Stimulated activated CD4-positive, alpha-beta T cell treated with anti-CD3 and anti-CD28 coated beads, Interleukin-4, amount 100 ng/mL, for 48 hours (primary cell): ENCODE measurements around the gene NADK2.

Experiments
- DNase-seq, 2 donors: peaks; one replicate each; pipeline ENCODE4 v3.0.0-alpha.2; 2020; ENCODE audit warnings: low read depth in 2 of 2

The NADK2 gene

GRCh38 chr5:36162810-36163486 lies 78.8 kb downstream of the NADK2 start:
- DNase-seq = no peak

GRCh38 chr5:36161361-36161760 lies 80.4 kb downstream of the NADK2 start:
- no peak for DNase-seq

GRCh38 chr5:36160617-36161016 lies 81.1 kb downstream of the NADK2 start:
- no peak for DNase-seq

GRCh38 chr5:36158144-36158543 lies 83.6 kb downstream of the NADK2 start:
- DNase-seq = no peak

- no peak for DNase-seq
These were observed 85.1 kb downstream of the NADK2 start for GRCh38 chr5:36156619-36157018.

GRCh38 chr5:36156121-36156601 lies 85.6 kb downstream of the NADK2 start:
- no peak for DNase-seq

GRCh38 chr5:36155291-36155690 lies 86.4 kb downstream of the NADK2 start:
- no peak for DNase-seq

GRCh38 chr5:36153726-36154125 lies 88.0 kb downstream of the NADK2 start:
- DNase-seq = no peak

- DNase-seq = no peak
These were observed 88.4 kb downstream of the NADK2 start for GRCh38 chr5:36153298-36153677.

GRCh38 chr5:36152324-36153297 lies 89.1 kb downstream of the NADK2 start:
- DNase-seq = no peak

GRCh38 chr5:36151434-36152323 lies 90.0 kb downstream of the NADK2 start, which contains the start of the genes LMBRD2 and SKP2:
Gene LMBRD2 (minus strand): TSS chr5:36151887. CDS start chr5:36143349, 8,538 bp downstream.
Gene SKP2 (plus strand): TSS chr5:36152111. CDS start chr5:36152263, 152 bp downstream.
- DNase-seq = peak; percentile 93 to 96

GRCh38 chr5:36150676-36151433 lies 90.9 kb downstream of the NADK2 start:
- peak; percentile 40 to 48 for DNase-seq

- DNase-seq = no peak
These were observed 94.0 kb downstream of the NADK2 start for GRCh38 chr5:36147681-36148080.

- no peak for DNase-seq
These were observed 95.3 kb downstream of the NADK2 start for GRCh38 chr5:36146390-36146789.

- no peak for DNase-seq
These were observed 96.4 kb downstream of the NADK2 start for GRCh38 chr5:36145311-36145710.
